NB4 (cell line): ENCODE results near the gene KNL1.

Source experiments
- DNase-seq: peaks from one replicate; pipeline ENCODE4 v3.0.0; 2010; ENCODE audit warnings: low read depth
- H3K4me3 ChIP-seq: one replicate; pipeline ENCODE4 v1.5.1; 2011; ENCODE audit warnings: mild to moderate bottlenecking, low read depth, low read length, moderate library complexity
- MYC ChIP-seq: IDR thresholded peaks from 2 replicates; pipeline ENCODE4 v1.6.1; 2011; ENCODE audit warnings: low read depth, low read length
- POLR2A ChIP-seq: IDR thresholded peaks from 2 replicates; pipeline ENCODE4 v1.6.1; 2011; ENCODE audit warnings: mild to moderate bottlenecking; ENCODE audit not compliant: insufficient read length; ENCODE audit errors: extremely low read depth
- TF ChIP-seq, protein P1 (sequence below): IDR thresholded peaks from 2 replicates; pipeline ENCODE4 v1.6.1; 2011; ENCODE audit warnings: low read depth, low read length
- TF ChIP-seq, protein P2 (sequence below): IDR thresholded peaks from one replicate; pipeline ENCODE4 v1.5.1; 2012; ENCODE audit warnings: low read depth, low read length

The KNL1 gene

DNA sequence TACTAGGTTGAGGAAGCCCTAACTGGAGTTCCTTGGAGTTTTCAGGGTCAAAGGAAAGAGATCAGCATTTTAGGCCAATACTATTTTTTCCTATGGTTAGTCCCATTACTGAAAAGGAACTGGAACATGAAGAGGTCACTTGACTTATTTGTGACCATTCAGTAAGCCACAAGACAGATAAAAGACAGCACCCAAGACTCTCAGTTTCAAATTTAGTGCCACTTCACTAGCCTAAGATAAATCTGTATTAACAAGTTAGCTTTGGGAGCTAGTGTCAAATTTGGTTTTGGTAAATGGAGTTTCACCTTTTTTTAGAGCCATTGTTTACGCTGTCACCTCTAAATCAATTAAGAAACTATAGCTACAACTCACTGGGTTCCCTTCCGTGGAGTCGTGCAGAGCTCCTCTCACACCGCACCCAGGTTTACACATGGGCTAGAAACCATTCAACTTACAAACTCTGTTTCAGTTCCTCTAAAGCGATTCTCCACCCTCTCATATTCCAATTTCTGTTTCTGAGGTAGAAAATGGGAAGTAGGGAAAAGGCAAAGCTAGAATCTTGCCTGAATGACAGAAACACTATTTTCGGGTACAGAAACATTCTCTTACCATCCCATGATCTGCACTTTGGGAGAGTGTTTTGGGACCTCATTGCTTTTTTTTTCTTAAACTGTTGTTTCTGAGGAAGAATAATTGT, 43.6 kb upstream of the KNL1 start:
- peak; percentile 38 for DNase-seq
- no peak overlapping the region for H3K4me3 ChIP-seq
- TF ChIP-seq, protein P1, sequence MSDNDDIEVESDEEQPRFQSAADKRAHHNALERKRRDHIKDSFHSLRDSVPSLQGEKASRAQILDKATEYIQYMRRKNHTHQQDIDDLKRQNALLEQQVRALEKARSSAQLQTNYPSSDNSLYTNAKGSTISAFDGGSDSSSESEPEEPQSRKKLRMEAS, result no peak
- TF ChIP-seq MYC, result no peak
- TF ChIP-seq, protein P2, sequence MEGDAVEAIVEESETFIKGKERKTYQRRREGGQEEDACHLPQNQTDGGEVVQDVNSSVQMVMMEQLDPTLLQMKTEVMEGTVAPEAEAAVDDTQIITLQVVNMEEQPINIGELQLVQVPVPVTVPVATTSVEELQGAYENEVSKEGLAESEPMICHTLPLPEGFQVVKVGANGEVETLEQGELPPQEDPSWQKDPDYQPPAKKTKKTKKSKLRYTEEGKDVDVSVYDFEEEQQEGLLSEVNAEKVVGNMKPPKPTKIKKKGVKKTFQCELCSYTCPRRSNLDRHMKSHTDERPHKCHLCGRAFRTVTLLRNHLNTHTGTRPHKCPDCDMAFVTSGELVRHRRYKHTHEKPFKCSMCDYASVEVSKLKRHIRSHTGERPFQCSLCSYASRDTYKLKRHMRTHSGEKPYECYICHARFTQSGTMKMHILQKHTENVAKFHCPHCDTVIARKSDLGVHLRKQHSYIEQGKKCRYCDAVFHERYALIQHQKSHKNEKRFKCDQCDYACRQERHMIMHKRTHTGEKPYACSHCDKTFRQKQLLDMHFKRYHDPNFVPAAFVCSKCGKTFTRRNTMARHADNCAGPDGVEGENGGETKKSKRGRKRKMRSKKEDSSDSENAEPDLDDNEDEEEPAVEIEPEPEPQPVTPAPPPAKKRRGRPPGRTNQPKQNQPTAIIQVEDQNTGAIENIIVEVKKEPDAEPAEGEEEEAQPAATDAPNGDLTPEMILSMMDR, result no peak
- no peak for TF ChIP-seq POLR2A

DNA sequence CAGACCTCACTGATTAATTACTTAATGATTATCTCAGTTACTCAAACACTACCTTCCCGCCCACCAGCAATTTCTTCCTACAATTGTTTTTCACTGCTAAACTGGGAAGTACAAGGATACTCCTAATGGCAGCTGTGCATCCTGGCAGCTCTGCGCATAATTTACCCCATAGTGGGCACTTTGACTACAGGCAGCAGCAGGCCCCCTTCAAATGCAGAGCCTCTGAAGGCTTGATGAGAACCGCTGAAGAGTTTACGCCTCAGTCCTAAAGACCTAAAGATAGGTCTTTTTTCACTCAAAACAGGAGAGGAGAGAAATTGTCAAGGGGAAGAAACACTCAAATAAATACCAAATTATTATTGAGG, 39.9 kb upstream of the KNL1 start:
- DNase-seq, result no peak
- TF ChIP-seq, protein P2, result no peak
- TF ChIP-seq MYC, result no peak
- no peak for TF ChIP-seq POLR2A
- TF ChIP-seq, protein P1, result no peak
- H3K4me3 ChIP-seq, result no peak overlapping the region

DNA sequence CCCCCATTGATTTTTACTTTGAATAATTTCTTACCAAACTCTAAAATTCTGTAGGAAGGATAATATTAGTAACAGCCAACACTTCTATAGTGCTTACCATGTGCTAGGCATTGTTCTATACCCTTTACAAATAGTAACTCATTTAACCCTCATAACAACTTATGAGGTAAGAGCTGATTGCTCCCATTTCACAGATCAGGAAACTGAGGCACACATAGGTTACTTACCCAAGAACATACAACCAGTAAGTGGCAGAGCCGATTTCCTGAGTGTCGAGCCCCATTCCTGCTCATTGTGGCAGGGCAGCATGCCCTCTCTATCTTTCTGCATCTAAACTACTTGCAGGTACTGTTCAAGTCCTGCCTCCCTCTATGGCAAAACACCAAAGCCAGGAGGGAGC, 38.2 kb upstream of the KNL1 start:
- DNase-seq, result no peak
- TF ChIP-seq, protein P2, result no peak
- no peak for TF ChIP-seq POLR2A
- no peak for TF ChIP-seq MYC
- TF ChIP-seq, protein P1, result no peak
- no peak overlapping the region for H3K4me3 ChIP-seq

DNA sequence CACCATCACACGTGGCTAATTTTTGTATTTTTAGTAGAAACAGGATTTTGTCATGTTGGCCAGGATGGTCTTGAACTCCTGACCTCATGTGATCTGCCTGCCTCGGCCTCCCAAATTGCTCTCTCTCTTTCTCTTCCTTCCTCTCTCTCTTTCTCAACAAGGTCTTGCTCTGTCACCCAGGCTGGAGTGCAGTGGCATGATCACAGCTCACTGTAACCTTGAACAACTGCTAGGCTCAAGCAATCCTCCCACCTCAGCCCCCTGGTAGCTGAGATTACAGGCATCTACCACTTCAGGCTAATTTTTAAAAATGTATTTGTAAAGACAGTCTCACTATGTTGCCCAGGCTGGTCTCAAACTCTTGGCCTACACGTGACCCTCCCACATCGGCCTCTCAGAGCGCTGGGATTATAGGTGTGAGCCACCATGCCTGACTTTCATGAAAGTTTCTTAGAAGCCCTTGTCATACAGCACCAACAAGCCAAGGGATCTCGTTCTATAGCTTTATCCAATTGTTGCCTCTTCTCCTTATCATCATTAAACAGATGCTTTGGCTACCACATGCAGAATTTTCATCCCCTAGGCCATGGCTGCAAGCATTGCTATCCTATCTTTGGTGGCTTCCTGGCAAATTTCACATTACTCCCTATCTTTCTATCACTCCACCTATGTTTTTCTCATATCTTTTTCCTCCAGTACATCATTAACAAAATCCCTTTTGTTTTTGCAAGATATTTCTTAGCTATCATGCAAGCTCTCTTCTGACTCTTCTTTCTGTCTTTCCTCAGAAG, 34.9 kb upstream of the KNL1 start:
- no peak for TF ChIP-seq POLR2A
- TF ChIP-seq, protein P2, result no peak
- TF ChIP-seq, protein P1, result no peak
- TF ChIP-seq MYC, result no peak
- DNase-seq, result no peak
- H3K4me3 ChIP-seq, result no peak overlapping the region

DNA sequence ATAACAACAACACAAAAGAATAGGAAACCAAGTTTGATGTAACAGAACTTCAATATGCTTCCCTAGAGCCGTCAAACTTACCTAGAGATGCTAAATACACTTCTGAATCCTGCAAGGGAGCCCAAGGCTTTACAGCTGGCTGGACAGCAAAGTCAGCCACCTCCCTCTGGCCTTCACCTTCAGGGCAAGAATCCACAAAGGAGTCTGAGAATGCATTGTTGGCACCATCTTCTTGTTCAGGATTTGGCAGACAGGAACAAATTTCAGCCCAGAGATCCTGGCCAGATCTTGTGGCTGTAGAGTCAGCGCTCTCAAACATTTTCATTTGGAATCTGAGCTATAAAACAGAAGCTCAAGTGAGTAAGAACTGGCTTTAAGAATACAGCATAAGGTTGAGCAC, 31.4 kb upstream of the KNL1 start:
- H3K4me3 ChIP-seq, result no peak overlapping the region
- TF ChIP-seq, protein P2, result no peak
- TF ChIP-seq MYC (no peak), POLR2A (no peak)
- TF ChIP-seq, protein P1, result no peak
- no peak for DNase-seq
